A673 (cell line): Measurements from ENCODE around the gene NAV2.

Source experiments
- CTCF ChIP-seq: fragments of 300-800, 200-600 bp; sonication (generic); conservative IDR thresholded peaks from 2 replicates; pipeline ENCODE4 v1.5.1; 2017; ENCODE audit warnings: low read depth, mild to moderate bottlenecking, antibody characterized with exemption, low read length, moderate library complexity, mixed read lengths
- EZH2 ChIP-seq: fragments of 200-600 bp; sonication (generic); IDR thresholded peaks from 2 replicates; pipeline ENCODE4 v1.6.1; 2017; ENCODE audit warnings: borderline replicate concordance, low read depth, mild to moderate bottlenecking, mixed read lengths, antibody characterized with exemption, low read length; ENCODE audit not compliant: poor library complexity, severe bottlenecking

- TF ChIP-seq CTCF, result no peak
- no peak for TF ChIP-seq EZH2
Measured at GRCh38 chr11:19729141-19729540, 16.5 kb downstream of the NAV2 start.
